CD4-positive, alpha-beta T cell treated with Interleukin-4 for 4 hours (primary cell): ENCODE results near the gene RASSF8.

Experiments used
- DNase-seq: peaks from one replicate; pipeline ENCODE4 v3.0.0-alpha.2; 2020

Gene RASSF8

DNA sequence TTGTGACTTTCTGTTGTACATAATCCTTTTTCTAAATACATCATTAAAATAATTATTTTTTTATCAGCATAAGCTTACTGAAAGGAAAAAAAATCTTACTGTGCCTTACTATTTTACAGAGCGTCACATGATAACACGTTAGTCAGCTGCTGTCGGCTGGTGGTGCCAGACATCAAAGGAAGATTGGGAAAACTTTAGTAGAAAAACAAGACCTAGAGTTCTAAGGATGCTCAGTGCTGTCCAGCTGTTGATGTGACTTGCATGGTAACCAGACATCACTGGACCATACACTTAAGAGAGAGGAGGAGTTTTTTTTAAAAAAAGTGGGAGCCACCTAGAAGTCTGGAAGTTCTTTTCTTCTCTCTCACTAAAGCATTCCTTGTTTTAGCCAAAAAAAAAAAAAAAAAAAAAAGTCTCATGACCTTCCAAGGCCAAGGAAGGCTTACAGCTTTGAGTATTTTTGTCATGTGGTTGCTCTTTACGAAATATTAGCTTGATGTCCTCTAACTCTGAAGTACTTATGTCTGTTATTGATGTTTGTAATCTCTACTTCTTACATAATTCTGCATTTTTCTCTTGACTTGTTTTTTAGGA is 4.5 kb downstream of the RASSF8 start:
- no peak for DNase-seq

- no peak for DNase-seq
These were observed 7.2 kb downstream of the RASSF8 start for GRCh38 chr12:25965682-25966081.

DNA sequence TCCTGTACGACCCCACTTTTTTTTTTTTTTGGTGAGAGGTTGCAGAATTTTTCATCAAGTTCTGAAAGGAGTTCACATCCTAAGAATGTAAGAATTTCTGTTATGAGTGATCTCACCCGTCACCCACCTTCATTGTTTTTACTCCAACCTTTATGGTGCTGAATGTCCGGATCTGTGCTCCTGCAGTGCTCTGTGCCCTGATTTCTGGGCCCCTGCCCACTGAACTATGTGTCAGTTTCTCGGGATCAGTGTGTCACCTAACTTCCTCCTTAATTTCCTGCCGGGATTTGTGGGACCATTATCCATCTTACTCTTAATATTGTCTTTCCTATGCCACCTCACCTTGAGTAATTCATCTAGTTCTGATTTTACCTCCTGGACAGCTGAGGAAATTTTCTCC is 11.6 kb downstream of the RASSF8 start:
- no peak for DNase-seq

GRCh38 chr12:25970916-25971653 is 12.6 kb downstream of the RASSF8 start:
- DNase-seq: no peak

DNA sequence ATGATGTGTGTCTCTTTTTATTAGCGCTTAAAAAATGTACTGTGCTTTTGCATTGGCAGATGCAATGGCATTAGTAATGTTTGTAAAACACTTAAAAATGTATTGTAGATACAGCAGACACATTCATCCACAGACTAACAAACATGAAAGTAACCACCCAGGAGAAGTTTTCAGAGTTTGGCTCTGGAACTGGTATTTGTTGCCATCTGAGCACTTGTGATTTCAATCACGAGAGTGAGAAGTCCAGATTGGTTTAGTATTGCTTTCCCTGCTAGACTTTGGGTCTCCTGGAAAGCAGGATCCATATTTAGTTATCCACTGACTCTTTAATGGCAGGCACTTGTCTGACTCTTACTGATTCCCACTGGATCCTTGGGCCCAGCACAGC is 13.2 kb downstream of the RASSF8 start:
- no peak for DNase-seq

DNA sequence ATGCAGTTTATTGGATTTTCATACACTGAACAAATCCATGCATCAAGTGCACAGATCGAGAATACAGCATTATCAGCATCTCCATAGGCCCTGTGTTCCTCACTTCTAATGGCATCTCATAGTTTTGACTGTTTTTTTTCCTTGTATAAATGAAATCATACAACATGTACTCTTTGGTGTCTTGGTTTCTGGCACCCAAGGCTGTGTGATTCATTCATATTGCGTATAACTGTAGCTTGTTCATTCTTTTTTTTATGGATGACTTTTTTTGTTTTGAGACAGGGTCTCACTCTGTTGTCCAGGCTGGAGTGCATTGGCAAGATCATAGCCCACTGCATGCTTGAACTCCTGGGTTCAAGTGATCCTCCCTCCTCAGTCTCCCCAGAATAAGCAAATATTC is 14.3 kb downstream of the RASSF8 start:
- no peak for DNase-seq

DNA sequence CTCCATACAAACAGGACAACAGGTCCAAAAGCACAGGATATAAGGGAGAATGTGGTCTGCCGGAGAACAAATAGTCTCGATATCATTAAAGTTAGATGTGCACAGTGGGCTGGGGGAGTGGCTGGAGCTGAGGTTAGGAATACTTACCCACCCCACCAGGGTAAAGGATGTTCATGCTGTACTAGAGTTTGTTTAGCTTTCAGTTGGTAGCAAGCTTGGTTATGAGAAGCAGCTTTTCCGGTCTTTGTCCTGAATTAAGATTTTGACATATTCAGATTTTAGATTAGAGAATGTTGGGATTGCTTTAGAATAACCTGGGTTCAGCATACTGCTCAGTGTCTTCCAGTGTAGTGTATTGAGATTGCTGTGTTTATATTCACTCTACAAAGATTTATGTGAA is 16.7 kb downstream of the RASSF8 start:
- DNase-seq: no peak

DNA sequence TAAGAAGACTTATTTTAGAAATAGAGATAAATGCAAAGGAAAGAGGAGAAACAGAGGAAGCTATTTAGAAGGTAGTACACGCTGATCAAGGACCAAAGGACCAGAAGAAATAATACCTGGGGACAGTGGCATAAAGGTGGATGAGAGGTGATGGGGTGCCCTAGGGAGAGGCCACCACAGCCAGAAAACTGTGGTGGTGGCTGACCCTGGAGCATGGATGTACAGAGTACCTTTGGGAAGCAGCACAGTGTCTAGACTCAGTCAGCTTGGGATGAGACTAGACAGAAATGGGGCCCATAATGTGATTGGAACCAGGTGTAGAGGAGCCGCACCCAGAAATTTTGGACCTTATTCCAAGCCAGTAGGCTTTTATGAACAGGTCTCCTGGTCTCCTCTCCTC is 17.2 kb downstream of the RASSF8 start:
- DNase-seq: no peak

DNA sequence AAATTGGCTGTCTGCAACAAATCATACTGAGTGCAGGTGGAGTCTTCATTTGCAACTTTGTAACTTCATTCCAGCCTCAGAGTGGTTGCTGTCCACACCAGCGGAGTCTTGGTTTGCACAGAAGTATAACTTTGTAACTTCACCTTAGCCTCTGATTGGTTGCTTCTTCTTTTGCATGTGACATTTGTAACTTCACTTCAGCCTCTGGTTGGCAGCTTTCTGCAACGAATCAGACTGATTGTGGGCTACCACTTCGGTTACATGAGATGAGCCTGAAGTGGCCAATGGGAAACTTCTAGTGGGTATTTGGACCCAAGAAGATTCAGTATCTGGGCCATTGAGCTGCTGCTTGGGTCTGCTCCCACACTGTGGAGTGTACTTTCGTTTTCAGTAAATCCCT is 17.8 kb downstream of the RASSF8 start:
- DNase-seq: no peak

DNA sequence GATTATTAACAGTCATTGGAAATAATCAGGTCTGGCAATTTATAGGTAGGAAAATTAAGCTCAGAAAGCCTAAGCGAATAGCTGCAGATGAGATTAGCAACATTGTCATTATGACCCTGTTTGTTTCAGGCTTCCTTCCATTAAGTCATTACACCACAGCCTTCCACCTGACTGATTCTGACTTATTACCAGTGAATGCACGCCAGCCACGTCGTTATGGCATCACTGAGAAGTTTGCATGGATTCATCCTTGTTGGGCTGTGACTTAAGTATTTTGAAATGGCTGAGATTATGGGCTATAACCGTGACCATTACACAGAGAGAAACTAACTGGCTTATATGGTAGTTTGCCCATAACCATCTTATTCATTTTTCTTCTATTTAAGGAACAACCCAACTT is 18.6 kb downstream of the RASSF8 start:
- no peak for DNase-seq

DNA sequence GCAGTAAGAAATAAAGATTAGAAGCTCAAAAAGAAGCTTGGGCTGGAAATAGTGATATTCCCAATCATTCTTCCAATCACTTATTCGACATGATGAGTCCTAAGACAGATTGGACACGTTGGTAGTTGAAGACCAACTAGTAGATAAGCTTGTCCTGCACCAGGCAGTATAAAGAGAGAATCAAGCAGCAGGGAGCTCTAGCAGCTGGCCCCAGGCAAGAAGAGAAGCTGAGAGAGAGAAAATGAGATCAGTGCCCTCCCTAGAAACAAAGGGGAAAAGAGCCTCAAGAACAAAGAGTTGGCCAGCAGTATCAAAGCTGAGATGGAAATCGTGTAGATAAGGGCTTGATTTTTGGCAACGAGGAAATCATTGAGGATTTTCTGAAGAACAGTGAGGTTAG is 20.6 kb downstream of the RASSF8 start:
- DNase-seq: no peak

DNA sequence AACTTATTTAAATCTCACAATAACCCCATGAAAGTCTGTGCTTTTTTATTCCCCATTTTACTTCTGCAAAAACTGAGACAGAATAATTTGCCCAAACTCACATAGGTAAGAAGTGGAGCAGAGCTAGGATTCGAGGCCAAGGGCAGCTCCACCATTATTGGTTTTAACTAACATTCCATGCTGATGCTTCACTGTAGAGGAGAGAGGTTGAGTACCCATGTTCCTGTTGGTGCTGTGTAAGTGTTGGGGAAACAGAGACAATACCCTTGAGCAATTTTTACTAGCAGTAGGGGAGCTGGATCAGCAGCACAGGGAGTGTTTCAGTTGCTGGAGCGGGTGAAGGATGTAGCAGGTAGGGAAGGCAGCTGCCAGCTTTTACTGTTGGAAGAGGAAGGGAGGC is 21.1 kb downstream of the RASSF8 start:
- DNase-seq: no peak

DNA sequence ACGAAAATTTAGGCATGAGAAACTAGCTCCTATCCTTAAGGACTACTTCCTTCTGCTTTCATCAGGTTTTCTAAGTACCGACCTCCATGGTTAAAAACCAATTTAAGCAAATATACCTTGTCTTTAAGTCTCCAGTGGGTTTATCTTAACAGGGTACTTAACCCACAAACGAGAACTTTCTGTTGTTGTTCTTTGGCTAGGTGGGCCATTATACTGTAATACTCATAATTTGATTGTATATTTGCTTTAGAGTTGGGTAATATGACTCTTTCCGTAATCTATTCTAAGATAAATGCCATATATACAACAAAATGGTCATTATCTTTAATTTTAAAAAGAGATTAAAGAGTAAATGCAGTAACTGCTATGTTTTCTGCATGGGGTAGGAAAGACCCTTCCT is 21.6 kb downstream of the RASSF8 start:
- no peak for DNase-seq

GRCh38 chr12:25981597-25981996 is 23.1 kb downstream of the RASSF8 start:
- no peak for DNase-seq

GRCh38 chr12:25982416-25982815 is 23.9 kb downstream of the RASSF8 start:
- DNase-seq: no peak

GRCh38 chr12:25983625-25984024 is 25.1 kb downstream of the RASSF8 start:
- DNase-seq: no peak

DNA sequence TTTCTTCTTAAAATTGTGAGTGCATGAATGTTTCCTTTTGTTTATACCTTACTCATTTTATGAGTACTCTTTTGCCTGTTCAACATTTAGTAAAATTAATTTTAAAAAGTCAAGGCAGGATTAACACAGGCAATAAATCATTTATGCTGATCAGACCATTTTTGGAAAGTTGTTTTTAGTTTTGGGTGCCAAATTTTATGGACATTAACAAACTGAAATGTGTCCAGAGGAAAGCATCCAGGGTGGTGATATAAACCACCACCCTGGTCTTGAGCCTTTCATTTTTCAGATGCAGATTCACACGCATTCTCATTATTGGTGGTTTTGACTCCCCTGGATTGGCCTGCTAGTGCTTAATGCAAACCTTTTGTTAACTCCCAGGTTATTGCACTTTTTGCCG is 26.3 kb downstream of the RASSF8 start:
- DNase-seq: no peak

DNA sequence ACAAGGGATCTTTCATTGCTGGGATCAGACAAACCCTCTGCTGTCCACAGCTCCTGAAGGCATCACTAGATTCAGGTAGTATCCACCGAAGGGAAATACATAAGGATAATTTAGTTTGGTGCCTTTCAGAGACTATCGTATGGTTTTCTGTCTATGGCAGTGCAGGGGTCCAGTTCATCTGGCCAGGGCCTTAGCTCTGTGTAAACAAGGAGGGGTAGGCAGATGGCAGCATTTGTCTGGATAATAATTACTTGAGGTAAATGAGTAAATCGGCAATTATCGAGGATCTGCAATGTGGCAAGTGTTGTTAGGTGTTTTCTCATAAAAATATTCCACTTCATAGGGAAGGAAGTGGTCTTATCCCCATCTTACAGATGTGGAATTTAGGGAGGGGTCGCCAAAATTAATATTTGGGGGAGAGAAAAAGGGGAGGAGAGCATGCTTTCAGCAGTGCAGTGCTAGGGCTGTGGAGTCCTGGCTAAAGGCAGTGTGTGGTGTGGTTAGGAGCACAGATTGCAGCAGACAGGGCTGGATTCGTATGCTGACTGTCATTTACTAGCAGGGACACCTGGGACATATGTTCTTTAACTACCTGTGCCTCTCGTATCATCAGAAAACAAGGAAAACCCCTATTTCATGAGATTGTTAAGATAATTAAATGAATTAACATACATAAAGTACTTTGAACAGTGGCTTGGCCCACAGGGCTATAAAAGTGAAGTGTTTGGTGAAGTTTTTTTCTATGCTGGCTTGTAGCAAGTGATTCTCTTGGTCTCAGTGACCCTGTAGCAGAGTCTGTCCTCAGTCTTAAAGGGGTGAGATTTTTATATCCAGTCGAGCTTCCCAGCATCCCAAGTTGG is 27.1 kb downstream of the RASSF8 start:
- DNase-seq: no peak

GRCh38 chr12:25986180-25986579 is 27.7 kb downstream of the RASSF8 start:
- no peak for DNase-seq

- no peak for DNase-seq
These were observed 30.0 kb downstream of the RASSF8 start for GRCh38 chr12:25988505-25988904.

DNA sequence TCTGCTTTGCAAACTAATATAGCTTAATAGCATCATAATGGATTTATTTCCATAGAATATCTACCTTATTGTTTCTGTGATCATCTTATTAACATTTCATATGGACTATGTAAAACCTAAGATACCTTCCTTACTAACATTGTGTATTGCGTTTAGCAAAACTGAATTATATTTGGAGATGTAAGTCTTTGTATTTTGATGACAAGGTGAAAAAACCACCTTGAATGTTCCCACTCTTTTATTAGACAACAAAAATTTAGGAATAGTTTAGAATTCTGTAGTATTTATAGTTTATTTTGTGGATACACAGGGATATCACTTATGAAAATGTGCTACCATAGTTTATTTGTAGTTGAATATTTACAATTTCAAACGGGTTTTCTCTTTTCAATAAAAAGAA is 32.0 kb downstream of the RASSF8 start:
- no peak for DNase-seq

DNA sequence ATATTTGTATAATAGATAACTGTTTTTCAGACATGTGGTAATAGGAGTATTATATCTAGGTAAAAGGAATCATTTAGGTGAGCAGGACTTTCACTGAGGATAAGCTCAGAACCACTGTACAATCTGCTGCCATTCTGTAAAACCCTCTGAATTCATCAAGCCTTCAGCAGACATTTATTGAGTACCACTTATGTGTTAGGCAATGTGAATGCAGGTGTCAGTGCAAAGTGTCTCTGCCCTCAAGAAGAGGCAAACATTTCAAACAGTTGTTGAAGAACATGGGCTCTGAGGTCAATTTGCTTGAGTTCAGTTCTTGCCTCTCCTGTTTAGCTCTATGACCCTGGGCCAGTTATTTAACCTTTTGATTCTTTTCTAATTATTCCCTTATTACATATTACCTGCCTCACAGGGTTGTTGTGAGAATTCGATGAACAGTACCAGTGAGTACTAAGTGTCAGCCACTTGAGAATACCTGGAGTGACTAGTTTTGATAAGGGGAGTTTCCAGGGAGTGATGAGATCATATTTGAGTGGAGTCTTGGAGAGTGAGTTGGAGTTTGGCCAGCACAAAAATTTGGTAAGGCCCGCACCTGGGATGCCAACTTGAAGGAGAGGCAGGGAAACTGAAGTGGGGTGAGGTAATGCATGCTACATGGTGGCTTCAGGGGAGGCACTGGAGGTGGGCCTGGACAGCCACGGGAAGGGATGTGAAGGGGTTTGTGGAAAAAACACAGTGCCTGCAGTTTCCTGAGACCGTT is 33.7 kb downstream of the RASSF8 start:
- DNase-seq: no peak

GRCh38 chr12:25993901-25994651 is 35.6 kb downstream of the RASSF8 start:
- DNase-seq: no peak
